Measurements from ENCODE around the gene PAX3.

DNA sequence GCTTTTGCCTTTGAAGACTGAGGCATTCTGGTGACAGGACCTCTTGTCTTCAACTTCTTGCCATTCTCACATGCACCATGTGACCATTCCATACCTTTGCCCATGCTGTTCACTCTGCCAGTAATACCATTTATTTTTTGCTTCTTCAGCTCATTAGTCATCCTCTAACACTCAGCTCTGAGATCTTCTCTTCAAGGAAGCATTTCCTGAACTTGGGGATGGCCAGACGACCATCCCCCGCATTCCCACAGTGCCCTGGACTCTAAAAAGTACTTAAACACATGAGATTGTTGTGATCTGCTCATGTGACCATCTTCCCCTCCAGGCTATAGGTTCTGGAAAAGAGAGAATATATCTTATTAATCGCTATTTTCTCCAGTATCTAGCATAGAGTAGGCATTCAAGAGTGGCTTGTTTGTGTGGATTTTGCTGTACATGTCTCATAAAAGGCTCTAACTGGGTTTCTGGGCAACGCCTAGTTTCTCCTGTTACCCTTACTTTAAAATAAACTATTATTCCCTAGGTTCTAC, 33.9 kb downstream of the PAX3 start:
- TF ChIP-seq POLR2A (IDR thresholded peaks at IDR 0.05) = no peak
- TF ChIP-seq, protein P1, sequence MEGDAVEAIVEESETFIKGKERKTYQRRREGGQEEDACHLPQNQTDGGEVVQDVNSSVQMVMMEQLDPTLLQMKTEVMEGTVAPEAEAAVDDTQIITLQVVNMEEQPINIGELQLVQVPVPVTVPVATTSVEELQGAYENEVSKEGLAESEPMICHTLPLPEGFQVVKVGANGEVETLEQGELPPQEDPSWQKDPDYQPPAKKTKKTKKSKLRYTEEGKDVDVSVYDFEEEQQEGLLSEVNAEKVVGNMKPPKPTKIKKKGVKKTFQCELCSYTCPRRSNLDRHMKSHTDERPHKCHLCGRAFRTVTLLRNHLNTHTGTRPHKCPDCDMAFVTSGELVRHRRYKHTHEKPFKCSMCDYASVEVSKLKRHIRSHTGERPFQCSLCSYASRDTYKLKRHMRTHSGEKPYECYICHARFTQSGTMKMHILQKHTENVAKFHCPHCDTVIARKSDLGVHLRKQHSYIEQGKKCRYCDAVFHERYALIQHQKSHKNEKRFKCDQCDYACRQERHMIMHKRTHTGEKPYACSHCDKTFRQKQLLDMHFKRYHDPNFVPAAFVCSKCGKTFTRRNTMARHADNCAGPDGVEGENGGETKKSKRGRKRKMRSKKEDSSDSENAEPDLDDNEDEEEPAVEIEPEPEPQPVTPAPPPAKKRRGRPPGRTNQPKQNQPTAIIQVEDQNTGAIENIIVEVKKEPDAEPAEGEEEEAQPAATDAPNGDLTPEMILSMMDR (IDR thresholded peaks at IDR 0.05) = no peak
